ENCODE data around the gene ID2.

Gene ID2

GRCh38 chr2:8671176-8671575, 10.7 kb upstream of the ID2 start:
- no peak for DNase-seq

- DNase-seq, result no peak
Measured at GRCh38 chr2:8671802-8672201, 10.1 kb upstream of the ID2 start.

GRCh38 chr2:8672940-8673339, 8.9 kb upstream of the ID2 start:
- no peak for DNase-seq

GRCh38 chr2:8673381-8673780, 8.5 kb upstream of the ID2 start:
- DNase-seq, result no peak

- no peak for DNase-seq
Measured at GRCh38 chr2:8674420-8675009, 7.3 kb upstream of the ID2 start.

- no peak for DNase-seq
Measured at GRCh38 chr2:8675543-8675942, 6.3 kb upstream of the ID2 start.

GRCh38 chr2:8676191-8676920, 5.5 kb upstream of the ID2 start:
- DNase-seq, result no peak

- no peak for DNase-seq
Measured at GRCh38 chr2:8676921-8677645, 4.8 kb upstream of the ID2 start.

GRCh38 chr2:8677646-8678592, 3.9 kb upstream of the ID2 start:
- DNase-seq, result peak; percentile 37 to 51

- DNase-seq, result peak; percentile 82 to 87
Measured at GRCh38 chr2:8678731-8679566, 2.9 kb upstream of the ID2 start.

GRCh38 chr2:8679567-8679826, 2.4 kb upstream of the ID2 start:
- no peak for DNase-seq

GRCh38 chr2:8679827-8680731, 1.8 kb upstream of the ID2 start:
- peak in 1 of 2 experiments; percentile 15 for DNase-seq

GRCh38 chr2:8680822-8681760, 765 bp upstream of the ID2 start:
- peak; percentile 83 to 90 for DNase-seq

GRCh38 chr2:8682719-8683667, 1.1 kb downstream of the ID2 start:
- DNase-seq, result peak; percentile 47 to 57

GRCh38 chr2:8684540-8684877, 2.7 kb downstream of the ID2 start:
- DNase-seq, result peak; percentile 53 to 65

GRCh38 chr2:8684878-8685696, 3.2 kb downstream of the ID2 start:
- DNase-seq, result peak; percentile 72 to 76

- peak; percentile 82 to 86 for DNase-seq
Measured at GRCh38 chr2:8685697-8686358, 4.0 kb downstream of the ID2 start.

All from activated CD4-positive, alpha-beta T cell treated with anti-CD3 and anti-CD28 coated beads, Interleukin-2, amount 50 U/mL, for 48 hours (primary cell).